Activated T-cell treated with anti-CD3 and anti-CD28 coated beads for 24 hours (primary cell): ENCODE measurements around the gene GOLGA2.
"Not testable (repeated sequence)": the region's sequence is repeated elsewhere in the genome, so short reads cannot be mapped to it uniquely, and the experiment has no call there.

Source experiments
- DNase-seq: peaks from one replicate; pipeline ENCODE4 v3.0.0-alpha.2; 2020; ENCODE audit warnings: low read depth

Gene GOLGA2

DNA sequence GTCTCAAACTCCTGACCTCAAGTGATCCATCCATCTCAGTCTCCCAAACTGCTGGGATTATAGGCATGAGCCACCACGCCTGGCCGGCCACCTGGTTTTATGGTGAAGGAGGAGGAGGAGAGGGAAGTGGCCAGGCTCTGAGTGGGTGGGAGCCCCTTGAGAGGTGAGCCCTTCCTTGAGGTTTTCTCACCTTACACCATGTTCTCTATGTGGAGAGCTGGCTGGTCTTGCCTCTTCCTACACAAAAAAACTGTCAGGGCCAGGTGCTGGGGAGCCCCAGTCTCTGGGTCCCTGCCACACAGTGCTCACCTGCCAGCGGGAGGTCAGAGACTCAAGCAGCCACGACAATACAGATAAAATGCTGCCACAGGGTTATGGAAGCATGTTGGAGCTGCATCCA, 18.3 kb upstream of the GOLGA2 start:
- DNase-seq, result no peak

DNA sequence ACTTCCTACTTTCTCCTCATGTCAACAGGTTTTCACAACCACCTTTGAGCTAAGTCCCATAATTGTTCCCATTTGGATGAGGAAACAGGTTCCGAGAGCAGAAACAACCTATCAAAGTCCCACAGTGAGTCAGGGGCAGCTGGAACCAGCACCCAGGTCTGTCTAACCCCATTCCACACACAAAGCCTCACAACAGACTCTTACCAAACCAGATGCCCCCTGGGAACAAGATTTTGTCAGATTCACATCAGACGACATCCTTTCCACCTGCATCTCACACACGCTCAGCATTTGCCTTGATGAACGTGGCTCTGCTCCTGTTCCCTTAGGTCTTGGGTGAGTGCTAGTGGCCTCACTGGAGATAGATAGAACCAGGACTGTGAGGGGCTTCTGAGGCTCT, 17.3 kb upstream of the GOLGA2 start:
- no peak for DNase-seq

DNA sequence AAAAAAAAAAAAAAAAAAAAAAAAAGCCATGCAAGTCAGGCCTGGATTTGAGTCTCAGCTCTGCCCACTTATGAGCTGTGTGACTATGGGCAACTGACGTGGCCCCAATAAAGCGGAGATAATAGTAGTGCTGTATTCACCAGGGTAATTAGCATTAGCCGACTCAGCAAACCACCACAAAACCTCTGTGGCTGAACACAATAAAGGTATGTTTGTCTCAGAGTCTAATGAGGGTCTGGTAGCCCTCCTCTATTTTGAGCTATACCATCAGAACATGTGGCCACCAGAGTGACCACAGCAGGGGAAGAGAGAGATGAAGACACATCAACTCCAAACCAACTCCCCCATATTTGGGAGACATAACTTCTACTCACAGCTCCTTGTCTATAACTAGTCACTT, 16.2 kb upstream of the GOLGA2 start:
- DNase-seq, result no peak

DNA sequence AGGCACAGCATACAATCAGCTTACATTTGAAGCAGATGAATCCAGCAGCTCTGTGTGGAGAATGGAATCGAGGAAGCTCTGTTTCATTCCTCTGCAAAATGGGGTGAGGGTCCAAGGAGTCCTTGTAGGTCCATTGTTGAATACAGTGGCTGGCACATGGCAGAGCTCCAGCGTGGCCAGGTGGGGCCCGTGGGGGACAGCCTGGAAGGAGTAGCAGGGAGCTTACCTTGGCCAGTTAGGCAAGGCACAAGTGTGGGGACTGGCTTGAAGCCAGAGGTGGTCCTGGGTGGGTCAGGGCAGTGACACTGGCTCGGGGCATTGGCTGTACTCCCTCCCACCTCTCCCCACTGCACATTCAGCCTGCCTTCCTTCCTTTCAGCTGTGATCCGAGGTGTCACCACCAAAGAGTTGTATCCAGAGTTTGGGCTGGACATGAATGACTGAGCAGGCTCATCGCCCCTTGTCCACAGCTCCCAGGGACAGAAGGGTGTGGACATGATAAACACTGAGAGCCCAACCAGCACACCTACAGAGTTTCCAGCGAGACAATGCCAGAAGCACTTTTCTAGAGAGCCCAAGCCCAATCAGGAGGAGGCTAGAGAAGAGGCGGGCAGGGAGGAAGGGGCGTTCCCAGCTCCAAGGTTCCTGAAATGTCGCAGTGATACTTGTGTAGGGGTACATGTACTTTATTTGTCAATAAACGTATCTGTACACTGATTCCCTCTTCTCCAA, 12.6 kb upstream of the GOLGA2 start:
- DNase-seq, result no peak

DNA sequence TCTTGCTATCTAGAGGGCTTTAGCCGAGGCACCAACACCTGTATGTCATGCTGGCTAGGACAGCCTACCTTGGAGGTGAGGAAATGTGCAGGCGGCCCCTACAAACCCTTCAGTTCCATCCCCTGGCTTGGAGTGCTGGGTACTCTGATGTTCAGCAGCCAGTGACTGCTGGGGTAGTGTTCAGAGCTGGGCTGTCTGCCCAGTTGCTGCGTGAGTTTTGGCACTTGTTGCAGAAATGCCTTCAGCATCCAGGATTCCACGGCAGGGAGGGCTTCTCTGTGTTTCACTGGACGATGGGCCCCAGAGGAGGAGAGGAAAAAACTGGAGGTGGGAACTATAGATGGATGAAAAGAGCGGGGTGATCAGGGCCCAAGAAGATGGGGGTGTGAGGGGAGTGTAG, 10.6 kb upstream of the GOLGA2 start:
- DNase-seq, result no peak

DNA sequence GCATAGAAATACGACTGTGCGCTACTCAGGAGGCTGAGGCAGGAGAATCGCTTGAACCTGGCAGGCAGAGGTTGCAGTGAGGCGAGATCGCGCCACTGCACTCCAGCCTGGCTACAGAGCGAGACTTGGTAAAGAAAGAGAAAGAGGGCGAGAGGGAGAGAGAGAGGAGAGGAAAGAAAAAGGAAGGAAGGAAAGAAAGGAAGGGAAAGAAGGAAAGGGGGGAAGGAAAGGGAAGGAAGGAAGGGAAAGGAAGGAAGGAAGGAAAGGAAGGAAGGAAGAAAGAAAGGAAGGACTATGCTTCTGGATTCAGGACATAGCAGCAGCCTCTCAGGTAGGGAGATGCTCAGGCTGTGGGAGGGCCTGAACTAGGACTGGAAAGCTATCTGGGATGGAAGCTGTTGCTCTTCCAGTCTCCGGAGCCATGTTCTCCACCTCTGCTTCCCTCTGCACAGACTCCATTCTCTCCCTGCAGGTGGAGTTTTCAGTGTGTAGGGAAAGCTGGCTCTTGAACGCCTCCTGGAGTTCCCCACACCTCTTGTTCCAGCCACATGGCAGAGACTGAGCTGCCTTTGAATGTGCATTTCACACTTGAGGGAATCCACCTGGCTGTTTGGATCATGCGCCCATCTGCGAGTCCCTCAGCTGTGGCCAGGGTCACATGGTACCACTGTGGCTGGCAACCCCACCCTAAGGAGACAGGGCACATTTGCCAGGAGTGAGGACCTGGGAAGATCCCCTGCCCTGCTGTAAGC, 9.4 kb upstream of the GOLGA2 start:
- no peak for DNase-seq

DNA sequence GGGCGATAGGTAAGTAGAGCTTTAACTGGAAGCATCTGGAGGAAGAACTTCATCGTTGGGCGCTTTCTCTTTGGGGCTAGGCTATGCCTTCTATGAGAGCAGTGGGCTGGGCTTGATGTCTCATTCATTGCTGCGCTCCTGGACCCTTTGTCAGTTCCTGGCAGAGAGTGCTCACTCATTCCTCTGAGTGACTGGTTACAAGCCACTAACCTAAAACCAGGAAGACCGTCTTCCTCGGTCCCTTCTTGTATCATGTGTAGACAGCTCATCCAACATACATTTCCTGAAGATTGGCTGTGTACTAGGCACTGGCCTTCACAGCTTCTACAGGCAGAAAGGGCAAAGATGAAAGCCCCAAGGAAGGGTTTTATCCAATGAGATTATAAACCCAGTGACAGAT, 6.7 kb upstream of the GOLGA2 start:
- no peak for DNase-seq

DNA sequence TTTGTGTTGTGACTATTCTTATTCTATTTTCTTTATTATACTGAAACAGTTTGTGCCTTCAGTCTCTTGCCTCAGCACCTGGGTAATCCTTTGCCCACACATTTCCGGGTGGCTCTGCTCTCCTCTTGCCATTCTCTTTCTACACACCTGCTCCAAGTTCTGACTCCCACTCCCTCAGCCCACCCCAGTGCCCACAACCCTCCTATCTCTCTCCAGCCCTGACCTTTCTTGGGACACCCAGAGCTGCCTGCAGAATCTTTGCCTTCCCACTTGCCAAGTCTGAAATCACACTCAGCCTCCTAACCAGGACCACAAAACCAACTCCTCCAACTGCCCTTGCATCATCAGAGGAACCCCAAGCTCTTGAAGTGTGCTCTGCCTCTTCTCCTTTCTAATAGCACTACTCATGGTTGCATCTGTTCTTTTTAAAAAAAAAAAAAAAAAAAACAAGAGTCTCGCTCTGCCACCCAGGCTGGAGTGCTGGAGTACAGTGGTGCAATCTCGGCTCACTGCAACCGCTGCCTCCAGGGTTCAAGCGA, 4.3 kb upstream of the GOLGA2 start:
- DNase-seq, result no peak

DNA sequence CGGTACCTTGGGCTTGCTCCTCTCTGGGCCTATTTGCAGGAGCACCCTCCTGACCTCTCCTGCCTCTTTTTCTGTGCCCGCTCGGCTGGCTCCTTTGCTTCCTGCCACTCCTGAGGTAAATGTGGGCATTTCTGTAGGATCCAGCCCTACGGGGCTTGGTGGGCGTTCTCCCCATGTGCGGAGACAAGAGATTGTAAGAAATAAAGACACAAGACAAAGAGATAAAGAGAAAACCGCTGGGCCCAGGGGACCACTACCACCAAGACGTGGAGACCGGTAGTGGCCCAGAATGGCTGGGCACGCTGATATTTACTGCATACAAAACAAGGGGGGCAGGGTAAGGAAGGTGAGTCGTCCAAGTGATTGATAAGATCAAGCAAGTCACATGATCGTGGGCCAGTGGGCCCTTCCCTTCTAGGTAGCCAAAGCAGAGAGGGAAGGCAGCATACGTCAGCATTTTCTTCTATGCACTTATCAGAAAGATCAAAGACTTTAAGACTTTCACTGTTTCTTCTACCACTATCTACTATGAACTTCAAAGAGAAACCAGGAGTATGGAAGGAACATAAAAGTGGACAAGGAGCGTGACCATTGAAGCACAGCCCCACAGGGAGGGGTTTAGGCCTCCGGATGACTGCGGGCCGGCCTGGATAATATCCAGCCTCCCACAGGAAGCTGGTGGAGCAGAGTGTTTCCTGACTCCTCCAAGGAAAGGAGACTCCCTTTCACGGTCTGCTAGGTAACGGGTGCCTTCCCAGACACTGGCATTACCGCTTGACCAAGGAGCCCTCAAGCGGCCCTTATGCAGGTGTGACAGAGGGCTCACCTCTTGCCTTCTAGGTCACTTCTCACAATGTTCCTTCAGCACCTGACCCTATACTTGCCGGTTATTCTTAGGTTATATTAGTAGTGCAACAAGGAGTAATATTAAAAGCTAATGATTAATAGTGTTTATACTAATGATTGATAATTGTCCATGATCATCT, 3.6 kb upstream of the GOLGA2 start:
- not testable (repeated sequence) for DNase-seq

DNA sequence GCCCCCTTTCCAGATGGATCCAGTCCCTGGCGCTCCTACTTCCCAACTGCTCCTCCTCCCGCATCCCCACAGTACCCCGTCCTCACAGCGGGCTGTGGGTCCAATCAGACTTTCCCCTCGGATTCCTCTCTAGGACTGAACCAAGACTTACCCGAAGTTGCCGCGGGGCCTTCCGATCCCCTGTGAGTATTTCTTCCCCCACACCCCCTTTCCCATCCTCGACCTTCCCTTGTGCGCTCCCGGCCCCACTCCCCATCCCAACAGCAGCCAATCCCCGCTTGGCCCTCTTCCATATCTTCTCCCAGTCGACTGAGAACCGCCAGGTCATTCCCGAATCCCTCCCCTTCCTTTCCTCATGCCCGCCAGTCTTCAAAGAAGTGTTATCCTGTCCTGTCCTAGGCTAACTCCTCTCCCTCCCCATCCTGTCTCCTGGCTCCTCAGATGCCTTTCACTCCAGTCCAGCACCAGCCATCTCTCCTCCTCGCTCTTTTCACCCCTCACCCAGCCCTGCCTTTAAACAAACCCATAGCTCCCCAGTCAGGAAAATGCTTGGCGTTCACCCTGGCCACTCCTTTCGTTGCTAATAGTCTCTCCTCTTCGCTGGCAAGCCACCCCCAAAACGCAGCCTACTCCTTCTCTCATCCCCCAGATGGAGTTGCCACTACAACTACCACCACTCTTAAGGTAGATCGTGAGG, 915 bp upstream of the GOLGA2 start:
- no peak for DNase-seq

DNA sequence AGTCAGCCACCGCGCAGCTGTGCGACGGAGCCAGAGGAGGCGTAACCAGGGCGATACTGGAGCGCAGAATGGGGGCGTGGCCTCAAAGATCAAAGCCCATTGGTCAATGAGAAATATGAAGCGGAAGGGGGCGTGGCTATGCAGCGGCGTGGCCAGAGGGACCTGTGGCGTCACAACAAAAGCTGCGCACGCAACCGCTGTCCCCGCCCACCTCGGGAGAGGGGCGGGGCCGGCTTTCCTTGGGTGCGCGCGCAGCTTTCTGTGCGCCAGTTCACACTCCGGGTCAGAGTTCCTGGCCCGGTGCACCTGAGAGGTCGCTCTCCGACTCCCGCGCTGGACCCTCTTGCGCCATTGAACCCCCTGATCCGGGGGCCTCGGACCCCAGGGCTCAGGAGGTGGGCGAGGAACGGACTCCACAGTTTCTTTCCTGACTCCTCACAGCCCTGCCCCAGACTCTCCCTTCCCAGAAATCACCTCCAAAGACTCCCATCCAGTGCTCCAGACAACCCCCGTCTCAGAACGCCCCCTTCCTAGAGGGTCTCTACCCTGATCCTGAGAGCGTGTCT, 284 bp upstream of the GOLGA2 start, which contains the start of gene SWI5:
SWI5 (plus strand) TSS at position 269 of the 566 bp plus-strand sequence.
- peak; percentile 100 for DNase-seq

DNA sequence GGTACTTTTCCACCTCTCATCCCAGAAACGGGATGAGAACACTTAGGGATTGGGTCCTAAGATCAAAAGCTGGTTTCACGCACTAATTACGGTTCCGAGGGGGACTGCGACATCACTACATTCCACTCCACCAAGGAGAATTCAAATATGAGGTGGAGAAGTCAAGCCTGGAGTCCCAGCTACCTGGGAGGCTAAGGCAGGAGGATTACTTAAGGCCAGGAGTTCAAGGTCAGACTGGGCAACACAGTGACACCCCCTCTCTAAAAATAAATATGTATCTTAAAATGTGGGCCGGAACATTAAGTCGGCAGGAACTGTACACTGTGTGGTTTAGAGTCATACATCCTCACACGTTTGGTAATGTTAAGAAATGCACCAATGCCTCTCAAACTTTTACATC, 1.6 kb downstream of the GOLGA2 start:
- DNase-seq, result no peak

DNA sequence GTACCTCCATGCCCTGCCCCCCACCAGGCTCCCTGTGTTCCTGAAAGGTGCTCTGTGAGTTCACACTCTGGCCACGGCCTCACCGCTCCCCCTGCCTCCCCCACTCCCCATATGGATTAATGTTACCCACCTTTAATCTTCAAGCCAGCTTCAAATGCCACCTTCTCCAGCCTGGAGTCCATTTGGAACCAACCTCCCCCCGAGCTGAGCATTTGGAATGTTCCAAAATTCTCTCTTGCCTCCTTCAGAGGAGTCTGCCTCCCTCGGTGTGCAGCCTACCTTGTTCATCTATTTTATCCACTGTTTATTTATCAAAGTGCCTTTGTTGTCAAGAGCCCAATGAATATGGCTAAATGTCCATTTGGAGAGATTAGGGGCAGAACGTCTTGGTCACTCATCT, 4.3 kb downstream of the GOLGA2 start:
- DNase-seq, result no peak

DNA sequence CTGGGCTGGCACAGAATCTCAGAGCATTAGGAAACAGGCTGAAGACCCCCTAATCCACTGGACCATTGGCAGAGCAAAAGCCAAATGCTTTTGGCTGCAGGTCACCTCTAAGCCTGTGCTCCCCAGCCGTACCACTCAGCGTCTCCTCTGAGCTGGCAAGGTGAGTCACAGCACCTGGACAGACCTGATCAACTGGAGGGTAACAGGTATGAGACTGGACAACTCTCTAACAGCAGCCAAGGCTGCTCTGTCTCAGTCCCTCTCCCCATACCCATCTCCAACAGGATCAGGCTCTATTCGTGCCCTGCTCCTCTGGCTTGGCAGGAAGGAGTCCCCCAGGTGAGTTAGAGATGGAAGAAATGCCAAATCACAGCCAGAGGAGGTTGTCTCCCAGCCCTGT, 4.7 kb downstream of the GOLGA2 start:
- DNase-seq, result no peak

DNA sequence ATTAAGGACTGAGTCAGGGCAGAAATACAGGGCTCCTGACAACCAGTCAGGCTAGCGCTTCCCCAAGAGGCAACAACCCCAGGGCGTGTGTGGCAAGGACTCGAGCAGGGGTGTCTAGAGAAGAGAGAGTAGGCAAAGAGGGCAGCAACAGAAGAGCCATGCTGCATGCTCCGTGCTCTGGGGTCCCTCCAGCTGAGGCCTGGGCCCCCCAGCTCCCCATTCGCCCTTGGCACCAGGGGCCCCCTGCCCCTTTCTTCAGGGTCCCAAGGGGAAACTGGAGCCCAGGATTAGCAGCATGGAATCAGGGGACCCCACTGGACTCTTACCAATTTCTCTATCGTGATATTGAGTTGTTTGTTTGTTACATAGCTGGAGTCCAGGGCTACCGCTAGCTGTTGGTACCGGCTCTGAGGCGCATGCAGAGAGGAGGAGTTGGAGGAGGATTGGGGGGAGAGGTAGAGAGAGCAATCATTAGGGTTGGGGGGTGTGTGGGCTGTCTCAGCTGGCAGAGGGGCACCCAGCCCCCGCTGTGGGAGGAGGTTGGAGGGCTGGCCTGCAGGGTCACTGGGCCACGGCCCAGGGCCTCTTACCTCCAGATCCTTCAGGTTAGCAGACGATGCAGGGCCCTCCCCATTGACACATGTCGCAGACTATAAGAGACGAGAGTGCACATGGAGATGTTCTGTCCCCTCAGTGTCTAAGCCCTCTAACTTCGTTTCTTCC, 8.8 kb downstream of the GOLGA2 start:
- no peak for DNase-seq

DNA sequence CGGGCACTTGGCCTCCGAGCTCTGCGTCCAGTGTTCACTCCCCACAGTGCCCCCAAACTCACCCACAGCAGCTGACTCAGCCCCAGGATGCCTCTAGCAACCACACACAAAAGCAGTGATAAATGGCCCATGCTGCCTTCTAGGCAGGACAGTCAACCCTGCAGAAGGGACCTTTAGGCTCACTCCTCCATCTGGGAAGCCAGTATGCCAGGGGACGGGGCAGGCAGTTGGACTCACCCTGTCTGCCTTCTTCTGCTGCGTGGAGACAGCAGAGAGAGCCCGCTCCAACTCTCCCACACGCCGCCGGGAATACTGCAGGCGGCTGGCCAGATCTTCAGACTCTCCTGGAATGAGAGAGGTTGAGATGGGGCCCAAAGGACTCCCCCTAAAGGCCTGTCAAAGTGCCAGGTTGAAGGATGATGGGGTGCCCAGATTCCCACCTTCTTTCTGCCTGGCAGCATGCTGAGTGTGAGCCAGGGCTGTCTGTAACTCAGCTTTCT, 10.4 kb downstream of the GOLGA2 start:
- DNase-seq, result no peak

DNA sequence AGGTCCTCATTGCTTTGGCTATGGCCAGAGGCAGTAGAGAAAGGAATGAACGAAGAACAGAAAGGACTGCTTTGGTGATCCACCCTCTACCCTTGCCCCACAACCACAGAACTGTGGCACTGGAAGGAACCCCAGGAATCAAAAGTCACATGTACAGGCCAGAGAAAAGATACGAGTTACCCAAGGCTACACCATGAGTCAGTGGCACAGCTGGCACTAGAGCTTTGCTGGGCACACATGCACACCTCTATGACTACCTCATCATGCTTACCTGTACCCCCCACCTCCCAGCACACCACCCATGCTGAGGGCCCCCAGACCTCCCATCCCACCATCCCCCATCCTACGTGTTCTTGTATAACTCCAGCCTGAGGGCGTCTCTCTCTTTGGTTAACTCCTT, 13.1 kb downstream of the GOLGA2 start:
- DNase-seq, result no peak

DNA sequence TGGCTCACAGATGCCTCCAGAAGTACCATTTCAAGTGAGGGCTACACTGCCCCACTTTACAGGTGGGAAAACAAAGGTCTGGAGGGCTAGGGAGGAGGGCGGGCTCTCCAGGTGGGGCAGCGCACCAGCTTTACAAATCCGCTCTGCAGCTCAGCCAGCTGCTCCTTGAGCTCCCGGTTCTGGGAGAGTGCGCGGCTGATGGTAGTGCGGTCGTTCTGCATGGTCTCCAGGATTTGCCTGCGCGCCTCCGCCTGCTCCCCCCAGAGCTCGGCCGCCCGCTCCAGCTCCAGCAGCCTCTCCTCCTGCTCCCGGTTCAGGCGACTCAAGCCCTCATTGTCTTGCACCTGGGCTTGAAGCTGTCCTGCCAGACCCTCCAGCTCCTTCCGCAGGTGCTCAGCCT, 15.5 kb downstream of the GOLGA2 start:
- DNase-seq, result no peak

DNA sequence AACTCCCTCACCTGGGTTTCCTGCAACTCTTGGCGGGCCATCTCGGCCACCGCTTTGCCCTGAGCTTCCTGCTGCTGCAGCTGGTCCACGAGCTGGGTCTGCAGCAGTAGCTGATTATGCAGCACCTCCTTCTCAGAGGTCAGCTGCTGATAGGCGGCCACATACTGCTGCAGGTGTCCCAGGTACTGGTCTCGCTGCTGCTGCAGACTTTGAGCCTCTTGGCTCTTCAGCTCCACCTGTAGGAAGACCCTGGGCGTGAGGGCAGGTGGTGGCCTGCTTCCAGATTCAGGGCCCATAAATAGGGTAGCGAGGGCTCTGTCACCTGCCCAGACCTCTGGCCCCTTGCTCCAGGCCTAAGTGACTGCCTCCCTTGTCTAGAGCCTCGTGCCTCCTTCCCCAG, 16.7 kb downstream of the GOLGA2 start:
- DNase-seq, result no peak

DNA sequence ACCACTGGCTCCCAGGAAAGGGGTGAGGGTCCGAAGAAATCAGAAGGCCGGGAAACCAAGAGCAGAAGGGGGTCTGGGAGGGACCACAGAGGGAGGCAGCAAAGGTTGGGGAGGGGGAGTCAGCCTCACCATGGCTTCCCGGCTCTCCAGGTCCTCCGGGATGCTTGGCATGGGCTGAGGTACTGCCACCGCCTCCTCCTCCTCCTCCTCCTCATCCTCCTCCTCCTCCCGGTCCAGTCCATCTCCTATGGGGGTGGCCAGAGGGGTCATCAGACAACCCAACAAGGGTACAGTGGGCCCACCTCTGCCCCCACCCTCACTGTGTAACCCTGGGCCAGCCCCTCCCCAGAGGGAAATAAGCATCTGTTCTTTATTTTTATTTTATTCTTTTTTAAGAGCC, 17.5 kb downstream of the GOLGA2 start:
- DNase-seq, result no peak
